ENCODE data around the gene DEDD2. TPM values are rescaled to one million over a fixed set of nuclear protein-coding genes. Genes with fewer than 3 reads are reported as not detected.

The DEDD2 gene
- total RNA-seq, 1 donor from 2014 or later = 21.8 TPM

DNA sequence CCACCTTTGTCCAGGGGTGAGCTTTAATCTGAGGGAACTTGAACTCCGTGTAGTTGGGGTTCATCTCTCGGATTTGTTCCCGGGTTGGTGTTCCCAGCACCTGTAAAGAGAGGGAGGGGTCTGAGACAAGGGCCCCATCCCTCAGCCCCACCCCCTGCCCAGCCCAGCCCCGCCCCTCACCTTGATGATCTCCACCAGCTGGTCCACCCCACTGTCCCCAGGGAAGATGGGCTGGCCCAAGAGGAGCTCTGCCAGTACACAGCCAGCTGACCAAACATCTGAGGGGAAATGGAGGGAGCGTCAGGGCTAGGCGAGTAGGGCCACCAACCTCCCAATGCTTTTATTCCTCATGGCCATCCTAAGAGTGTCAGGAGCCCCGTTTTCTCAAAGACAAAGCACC lies 15.6 kb upstream of the DEDD2 start:
- intact Hi-C loops (cut with DNase I) = no loop called here
- ATAC-seq (peak; percentile 16), DNase-seq (ENCODE audit: low spot score) (no peak)

DNA sequence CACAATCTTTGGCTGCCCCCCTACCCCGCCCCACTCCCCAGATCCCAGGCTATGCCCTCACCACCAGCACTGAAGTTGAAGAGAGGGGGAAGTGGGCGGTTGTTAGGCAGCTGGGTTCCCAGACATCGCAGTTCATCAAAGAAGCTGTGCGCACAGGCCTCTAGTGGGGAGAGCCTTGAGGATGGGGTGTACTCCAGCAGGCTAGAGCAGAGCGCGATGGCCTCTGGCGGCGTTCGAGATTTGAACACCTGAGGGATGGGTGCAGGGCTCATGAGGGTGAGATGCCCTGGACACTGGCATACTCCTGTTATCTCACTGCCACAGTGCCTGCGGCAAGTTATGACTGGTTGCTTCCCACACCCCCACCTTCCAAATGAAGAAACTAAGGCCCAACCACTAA lies 15.0 kb upstream of the DEDD2 start:
- intact Hi-C loops (cut with DNase I) = no loop called here
- DNase-seq (ENCODE audit: low spot score) = no peak
- ATAC-seq = no peak

- DNase-seq (ENCODE audit: low spot score) = no peak
- no peak for ATAC-seq
- intact Hi-C loops (cut with DNase I) = no loop called here
These were observed 13.1 kb upstream of the DEDD2 start for GRCh38 chr19:42230571-42230970.

GRCh38 chr19:42229855-42230351 lies 12.4 kb upstream of the DEDD2 start:
- ATAC-seq (peak; percentile 54), DNase-seq (ENCODE audit: low spot score) (no peak)
- intact Hi-C loops (cut with DNase I) = no loop called here

DNA sequence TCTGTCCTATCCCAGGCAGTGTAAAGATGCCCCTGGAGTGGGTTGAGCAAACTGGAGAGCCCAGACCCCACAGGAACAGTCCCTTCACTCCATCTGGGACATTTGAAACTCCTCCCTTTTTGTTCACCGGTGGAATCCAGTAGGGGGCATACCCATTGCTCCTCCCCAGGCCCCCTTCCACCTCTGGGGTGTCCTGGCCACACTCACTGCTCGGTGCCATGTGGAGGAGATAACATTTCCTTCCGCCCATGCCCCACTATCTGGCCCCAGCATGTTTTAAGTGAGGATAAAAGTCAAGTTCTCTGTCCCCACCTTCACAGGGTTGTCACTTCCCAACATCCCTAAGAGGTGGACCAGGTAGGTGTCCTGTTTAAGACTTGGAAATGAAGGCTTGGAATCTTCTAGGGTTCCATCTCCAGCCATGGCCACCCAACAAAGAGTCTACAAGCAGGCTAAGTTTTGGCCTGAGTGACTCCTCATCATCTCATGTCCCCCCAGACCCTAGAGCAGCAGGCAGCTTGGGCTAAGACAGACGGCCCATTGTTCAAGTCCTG lies 11.9 kb upstream of the DEDD2 start:
- ATAC-seq = no peak
- intact Hi-C loops (cut with DNase I) = no loop called here
- DNase-seq (ENCODE audit: low spot score) = no peak

DNA sequence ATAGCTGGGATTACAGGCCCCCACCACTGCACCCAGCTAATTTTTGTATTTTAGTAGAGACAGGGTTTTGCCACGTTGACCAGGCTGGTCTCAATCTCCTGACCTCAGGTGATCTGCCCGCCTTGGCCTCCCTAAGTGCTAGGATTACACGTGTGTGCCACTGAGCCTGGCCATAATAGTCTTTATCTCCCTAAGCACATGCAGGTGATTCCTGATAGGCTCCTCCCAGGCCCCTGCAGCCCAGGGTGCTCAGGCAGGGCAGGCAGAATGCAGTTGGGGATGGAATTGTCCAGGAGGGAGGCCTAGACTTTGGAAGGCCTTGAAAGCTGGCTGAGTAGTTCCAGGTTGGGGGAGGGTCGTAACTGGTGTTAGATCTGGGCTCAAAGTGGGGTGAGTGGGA lies 11.2 kb upstream of the DEDD2 start:
- ATAC-seq (no peak), DNase-seq (ENCODE audit: low spot score) (no peak)
- intact Hi-C loops (cut with DNase I) = no loop called here

GRCh38 chr19:42226886-42227285 lies 9.4 kb upstream of the DEDD2 start:
- DNase-seq (ENCODE audit: low spot score) (no peak), ATAC-seq (no peak)
- intact Hi-C loops (cut with DNase I) = no loop called here

- DNase-seq (ENCODE audit: low spot score) (no peak), ATAC-seq (no peak)
- intact Hi-C loops (cut with DNase I) = no loop called here
These were observed 8.3 kb upstream of the DEDD2 start for GRCh38 chr19:42225718-42226292.

- intact Hi-C loops (cut with DNase I) = no loop called here
These were observed 7.7 kb upstream of the DEDD2 start for GRCh38 chr19:42224940-42225717.

GRCh38 chr19:42220751-42221097 lies 3.2 kb upstream of the DEDD2 start:
- intact Hi-C loops (cut with DNase I) = no loop called here
- DNase-seq (ENCODE audit: low spot score) (no peak), ATAC-seq (no peak)

More at GRCh38 chr19:42224940-42225717, 7.7 kb upstream of the DEDD2 start:
- ATAC-seq (no peak), DNase-seq (ENCODE audit: low spot score) (no peak)

GRCh38 chr19:42219812-42220750 lies 2.6 kb upstream of the DEDD2 start, which contains the start of gene ZNF526:
TSS of gene ZNF526 (plus strand) at chr19:42220312. CDS start at chr19:42224404, 4,092 bp downstream.
- intact Hi-C loops (cut with DNase I) = no loop called here
- peak; percentile 96 for ATAC-seq
- peak; percentile 98 for DNase-seq (ENCODE audit: low spot score)

GRCh38 chr19:42216653-42217519 lies 591 bp downstream of the DEDD2 start:
- intact Hi-C loops (cut with DNase I) = no loop called here
- DNase-seq (ENCODE audit: low spot score) = peak; percentile 76
- peak; percentile 15 for ATAC-seq

DNA sequence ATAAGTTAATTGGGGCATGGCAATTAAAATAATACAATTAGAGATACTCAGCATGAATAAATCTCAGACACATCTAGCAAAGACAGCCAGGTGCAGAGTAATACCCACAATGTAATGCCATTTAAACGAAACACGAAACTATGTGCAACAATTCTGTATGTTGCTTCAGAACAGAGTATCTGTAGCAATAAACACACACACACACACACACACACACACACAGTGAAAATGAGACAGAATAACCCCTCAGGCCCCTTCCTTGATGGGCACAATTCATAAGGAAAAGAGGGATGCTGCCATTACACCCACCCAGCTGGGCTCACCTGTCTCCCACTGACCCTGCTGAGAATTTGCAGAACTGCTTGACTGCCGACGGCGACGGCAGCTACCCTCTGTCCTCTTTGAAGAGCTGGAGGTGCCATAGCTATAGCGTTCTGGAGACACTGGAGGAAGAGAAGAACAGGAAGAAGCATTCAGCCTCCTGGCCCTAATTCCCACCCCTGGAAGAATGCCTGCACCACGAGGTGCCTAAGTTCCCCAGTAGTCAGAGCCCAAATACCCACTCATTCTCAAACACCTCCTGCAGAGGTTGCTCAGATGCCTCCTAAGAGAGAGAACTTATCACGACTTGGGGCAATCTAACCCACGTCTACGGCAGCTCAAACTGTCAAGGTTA lies 2.5 kb downstream of the DEDD2 start:
- intact Hi-C loops (cut with DNase I) = no loop called here
- no peak for DNase-seq (ENCODE audit: low spot score)
- ATAC-seq = no peak

- intact Hi-C loops (cut with DNase I) = no loop called here
- ATAC-seq (no peak), DNase-seq (ENCODE audit: low spot score) (no peak)
These were observed 4.6 kb downstream of the DEDD2 start for GRCh38 chr19:42212886-42213285.

GRCh38 chr19:42208612-42209011 lies 8.9 kb downstream of the DEDD2 start:
- no peak for ATAC-seq
- intact Hi-C loops (cut with DNase I) = no loop called here

DNA sequence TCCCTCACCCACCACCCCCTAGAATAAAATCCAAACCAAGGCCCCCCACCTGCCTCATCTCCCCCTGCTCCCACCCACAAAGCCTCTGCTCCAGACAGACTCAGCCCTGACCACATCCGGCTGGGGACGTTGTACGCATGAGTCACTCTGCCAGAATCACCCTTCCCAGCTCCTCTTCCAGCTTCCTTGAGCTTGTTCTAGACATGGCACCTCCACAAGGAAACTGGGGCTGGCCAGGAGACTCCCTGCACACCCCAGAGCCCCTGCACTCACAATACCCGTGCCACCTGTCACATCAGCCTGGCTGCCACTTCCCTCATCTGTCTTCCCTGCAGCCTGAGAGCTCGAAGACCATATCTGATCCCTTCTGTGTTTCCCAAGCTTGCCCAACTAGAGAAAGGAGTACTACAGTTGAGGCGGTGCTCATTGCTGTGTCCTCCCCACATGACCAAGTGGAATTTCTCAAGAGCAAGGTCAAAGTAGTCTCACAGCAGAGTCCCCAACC lies 9.7 kb downstream of the DEDD2 start:
- no peak for DNase-seq (ENCODE audit: low spot score)
- intact Hi-C loops (cut with DNase I) = no loop called here
- ATAC-seq = no peak

More at GRCh38 chr19:42208612-42209011, 8.9 kb downstream of the DEDD2 start:
- DNase-seq (ENCODE audit: low spot score) = no peak

- intact Hi-C loops (cut with DNase I) = no loop called here
- no peak for DNase-seq (ENCODE audit: low spot score)
These were observed 10.4 kb downstream of the DEDD2 start for GRCh38 chr19:42206871-42207755.

More at GRCh38 chr19:42206871-42207755, 10.4 kb downstream of the DEDD2 start:
- ATAC-seq = no peak
